Thyroid gland (tissue), 4 donors: ENCODE results near the gene ADRA2C.

Source experiments
- CTCF ChIP-seq, 6 experiments: fragments of 200-600 bp in 3 of 6; fragments of 450-650 bp in 3 of 6; sonication (generic) in 3 of 6; IDR thresholded peaks; one replicate each; pipeline ENCODE4 v1.5.1; 2016 to 2019; ENCODE audit warnings: antibody characterized with exemption in 6 of 6, mild to moderate bottlenecking in 2 of 6, inconsistent platforms in 1 of 6, moderate library complexity in 1 of 6
- POLR2A ChIP-seq, 2 donors: fragments of 450-650 bp; IDR thresholded peaks; one replicate each; pipeline ENCODE4 v1.6.1; 2017; ENCODE audit warnings: antibody characterized with exemption in 2 of 2, mild to moderate bottlenecking in 2 of 2, moderate library complexity in 1 of 2

- TF ChIP-seq CTCF (IDR thresholded peaks at IDR 0.05) (no peak), POLR2A (IDR thresholded peaks at IDR 0.05) (no peak)
Observed at GRCh38 chr4:3774253-3774883, 8.2 kb downstream of the ADRA2C start.
